CD14-positive monocyte (primary cell): ENCODE data around the gene CDC45. TPM values are rescaled to one million over a fixed set of nuclear protein-coding genes. Genes with fewer than 3 reads are reported as not detected.

Experiments used
- DNase-seq, 3 donors: peaks; one replicate each; pipeline ENCODE4 v3.0.0-alpha.2; 2011 to 2022
- H2AFZ ChIP-seq: 2 replicates; pipeline ENCODE4 v1.6.0; 2012; ENCODE audit warnings: mild to moderate bottlenecking, low read depth, low read length, inconsistent platforms; ENCODE audit not compliant: insufficient read depth, poor library complexity, severe bottlenecking
- H3K27ac ChIP-seq, 2 donors: 1 replicate in 1 of 2; 2 replicates in 1 of 2; pipeline ENCODE4 v1.5.1; 2012 to 2013; ENCODE audit warnings: low read length in 2 of 2, control low read depth in 1 of 2, inconsistent platforms in 1 of 2, low read depth in 1 of 2, mild to moderate bottlenecking in 1 of 2
- H3K27me3 ChIP-seq, 2 donors: one replicate each; pipeline versions ENCODE4 v1.6.0 to v1.6.1; 2011 to 2013; ENCODE audit warnings: low read length in 2 of 2; ENCODE audit not compliant: control insufficient read depth in 2 of 2, insufficient read depth in 2 of 2
- H3K36me3 ChIP-seq, 2 donors: replicated peaks in 1 of 2; 1 replicate in 1 of 2; 2 replicates in 1 of 2; pipeline versions ENCODE4 v1.5.1 to v1.6.1; 2012 to 2013; ENCODE audit warnings: low read length in 2 of 2, control low read depth in 1 of 2, inconsistent platforms in 1 of 2, mild to moderate bottlenecking in 1 of 2; ENCODE audit not compliant: insufficient read depth in 2 of 2, control insufficient read depth in 1 of 2
- H3K4me1 ChIP-seq, 2 donors: 1 replicate in 1 of 2; 2 replicates in 1 of 2; pipeline versions ENCODE4 v1.5.1 to v1.6.1; 2012 to 2013; ENCODE audit warnings: low read length in 2 of 2, control low read depth in 1 of 2, inconsistent platforms in 1 of 2, mild to moderate bottlenecking in 1 of 2, moderate library complexity in 1 of 2; ENCODE audit not compliant: insufficient read depth in 2 of 2, control insufficient read depth in 1 of 2
- H3K4me2 ChIP-seq: replicated peaks from 2 replicates; pipeline ENCODE3; 2012; ENCODE audit warnings: low read length, moderate library complexity, mild to moderate bottlenecking; ENCODE audit not compliant: poor library complexity, severe bottlenecking; ENCODE audit errors: extremely low read depth
- H3K4me3 ChIP-seq, 3 experiments: fragments of 200-600 bp in 1 of 3; sonication (generic) in 1 of 3; replicated peaks in 1 of 3; 1 replicate in 2 of 3; 2 replicates in 1 of 3; pipeline ENCODE4 v1.5.1; 2011 to 2013; ENCODE audit warnings: low read length in 3 of 3, mild to moderate bottlenecking in 3 of 3, control low read depth in 2 of 3, low read depth in 2 of 3, inconsistent platforms in 1 of 3, moderate library complexity in 1 of 3
- H3K79me2 ChIP-seq: 2 replicates; pipeline ENCODE4 v1.6.0; 2012; ENCODE audit warnings: mild to moderate bottlenecking, control low read depth, inconsistent platforms, low read length, moderate library complexity; ENCODE audit not compliant: insufficient read depth
- H3K9ac ChIP-seq: 2 replicates; pipeline ENCODE4 v1.6.0; 2017; ENCODE audit warnings: low read length, mild to moderate bottlenecking; ENCODE audit not compliant: insufficient read depth, poor library complexity, severe bottlenecking
- H3K9me3 ChIP-seq, 2 donors: replicated peaks in 1 of 2; 1 replicate in 1 of 2; 2 replicates in 1 of 2; pipeline versions ENCODE4 v1.5.1 to v1.6.1; 2012 to 2013; ENCODE audit warnings: low read length in 2 of 2, control low read depth in 1 of 2; ENCODE audit not compliant: control insufficient read depth in 1 of 2, insufficient read depth in 1 of 2
- H4K20me1 ChIP-seq: 2 replicates; pipeline ENCODE4 v1.6.0; 2012; ENCODE audit warnings: mild to moderate bottlenecking, low read length, control low read depth, moderate library complexity; ENCODE audit not compliant: insufficient read depth
- H3K27ac Mint-ChIP-seq, 7 donors: one replicate each; pipeline ENCODE4 v1.8.0; 2020; ENCODE audit warnings: mild to moderate bottlenecking in 7 of 7, mixed read lengths in 7 of 7, moderate library complexity in 6 of 7, inconsistent platforms in 2 of 7
- H3K27me3 Mint-ChIP-seq, 3 donors: one replicate each; pipeline ENCODE4 v1.8.0; 2021 to 2022; ENCODE audit warnings: low read depth in 3 of 3, mild to moderate bottlenecking in 3 of 3, mixed read lengths in 3 of 3, moderate library complexity in 3 of 3, inconsistent platforms in 1 of 3
- H3K36me3 Mint-ChIP-seq, 2 donors: one replicate each; pipeline ENCODE4 v1.8.0; 2020; ENCODE audit warnings: mixed read lengths in 2 of 2, inconsistent platforms in 1 of 2, mild to moderate bottlenecking in 1 of 2
- H3K4me1 Mint-ChIP-seq: one replicate; pipeline ENCODE4 v1.8.0; 2020; ENCODE audit warnings: mild to moderate bottlenecking, mixed read lengths
- H3K4me3 Mint-ChIP-seq, 2 donors: one replicate each; pipeline ENCODE4 v1.8.0; 2020; ENCODE audit warnings: mild to moderate bottlenecking in 2 of 2, mixed read lengths in 2 of 2, moderate library complexity in 1 of 2
- H3K9me3 Mint-ChIP-seq, 7 donors: one replicate each; pipeline ENCODE4 v1.8.0; 2020 to 2022; ENCODE audit warnings: mixed read lengths in 7 of 7, mild to moderate bottlenecking in 6 of 7, moderate library complexity in 6 of 7, inconsistent platforms in 2 of 7
- WGBS: methylation state at CpG from one replicate; pipeline ENCODE4 v1.1.5; 2013; ENCODE audit warnings: missing lambda C conversion rate; ENCODE audit not compliant: insufficient coverage; 5-methylcytosine and 5-hydroxymethylcytosine counted together
- intact Hi-C, 2 donors: fragments of 100-400 bp; cut with micrococcal nuclease; formaldehyde crosslinking; loops; one replicate each; pipeline versions ENCODE4 v1.15.0 to v1.15.1; 2023
- polyA plus RNA-seq, 3 donors: library from polyadenylated mRNA; depleted of rRNA in 1 of 3; unstranded in 2 of 3; stranded (reverse) in 1 of 3; fragments of 300-500 nt in 2 of 3; fragments of >200 nt in 1 of 3; fragmentation: Illumina TruSeq in 2 of 3; gene quantifications; 1 replicate in 2 of 3; 2 replicates in 1 of 3; pipeline ENCODE4 v1.2.3, GENCODE V29; 2012 to 2021
- TF ChIP-seq, protein P1 (sequence below): fragments of 200-600 bp; IDR thresholded peaks from one replicate; pipeline ENCODE4 v1.8.0; 2022; ENCODE audit warnings: antibody characterized with exemption, mild to moderate bottlenecking

CDC45 gene
- polyA plus RNA-seq, 3 donors, result 0.04 TPM; not detected in 2

DNA sequence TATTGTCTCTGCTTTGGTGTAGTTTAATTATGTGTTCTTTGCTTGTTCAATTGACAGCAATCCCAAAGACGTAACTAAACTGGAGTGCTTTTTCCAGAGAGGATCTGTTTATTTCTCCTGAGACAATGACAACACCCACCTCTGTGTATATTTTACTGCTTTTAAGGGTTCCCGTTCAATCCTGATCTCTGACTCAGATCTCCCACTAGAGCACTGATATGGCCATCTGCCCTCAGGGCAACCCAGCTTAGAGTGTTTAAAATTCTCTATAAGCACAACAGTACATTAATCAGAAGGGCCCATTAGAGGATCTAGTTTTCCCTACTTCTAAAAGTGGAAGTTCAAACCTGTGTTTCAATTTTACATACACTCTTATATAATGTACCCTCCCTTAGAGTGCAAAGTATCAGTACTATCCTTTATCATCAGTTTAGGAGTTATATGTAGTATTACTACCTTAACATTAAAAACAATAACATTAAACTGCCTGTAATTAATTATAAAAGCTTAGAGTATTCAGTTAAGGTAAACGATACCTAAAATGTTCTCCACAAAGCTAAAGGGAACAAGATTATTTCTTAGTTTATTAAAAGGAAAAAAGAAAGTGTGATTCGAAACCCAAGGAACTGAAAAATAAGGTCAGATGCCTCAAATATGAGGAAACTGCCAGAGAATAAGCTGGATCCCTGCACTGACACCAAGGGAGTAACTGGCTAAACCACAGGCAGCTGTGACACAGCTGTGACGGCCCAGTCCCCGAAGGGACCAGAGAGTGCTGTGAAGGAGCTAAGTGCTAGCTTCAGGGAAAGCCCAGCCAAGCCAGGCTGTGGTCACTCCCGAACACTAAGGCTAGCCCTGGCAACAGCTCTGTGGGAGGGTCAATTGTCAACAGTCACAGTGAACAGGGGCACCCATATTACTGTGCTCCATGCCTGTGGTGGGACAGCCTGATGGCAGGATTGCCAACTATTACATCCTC lies 15.9 kb upstream of the CDC45 start:
- 98% methylated on average over 4 of the region's 7 CpGs for WGBS
- peaks cover 79 to 94% of the 10 kb centered on the region in 2 donors for H3K36me3 Mint-ChIP-seq
- DNase-seq, result no peak
- H3K4me2 ChIP-seq, result no peak overlapping the region
- peaks cover 2% of the 10 kb centered on the region for H4K20me1 ChIP-seq
- H3K4me3 Mint-ChIP-seq, result no peak overlapping the region
- no peak overlapping the region for H2AFZ ChIP-seq
- no peaks in the 10 kb centered on the region for H3K9me3 Mint-ChIP-seq
- H3K27ac Mint-ChIP-seq, result no peak overlapping the region
- no peaks in the 10 kb centered on the region for H3K27me3 ChIP-seq
- H3K27ac ChIP-seq, result no peak overlapping the region
- no peaks in the 10 kb centered on the region for H3K4me1 ChIP-seq
- TF ChIP-seq, protein P1, sequence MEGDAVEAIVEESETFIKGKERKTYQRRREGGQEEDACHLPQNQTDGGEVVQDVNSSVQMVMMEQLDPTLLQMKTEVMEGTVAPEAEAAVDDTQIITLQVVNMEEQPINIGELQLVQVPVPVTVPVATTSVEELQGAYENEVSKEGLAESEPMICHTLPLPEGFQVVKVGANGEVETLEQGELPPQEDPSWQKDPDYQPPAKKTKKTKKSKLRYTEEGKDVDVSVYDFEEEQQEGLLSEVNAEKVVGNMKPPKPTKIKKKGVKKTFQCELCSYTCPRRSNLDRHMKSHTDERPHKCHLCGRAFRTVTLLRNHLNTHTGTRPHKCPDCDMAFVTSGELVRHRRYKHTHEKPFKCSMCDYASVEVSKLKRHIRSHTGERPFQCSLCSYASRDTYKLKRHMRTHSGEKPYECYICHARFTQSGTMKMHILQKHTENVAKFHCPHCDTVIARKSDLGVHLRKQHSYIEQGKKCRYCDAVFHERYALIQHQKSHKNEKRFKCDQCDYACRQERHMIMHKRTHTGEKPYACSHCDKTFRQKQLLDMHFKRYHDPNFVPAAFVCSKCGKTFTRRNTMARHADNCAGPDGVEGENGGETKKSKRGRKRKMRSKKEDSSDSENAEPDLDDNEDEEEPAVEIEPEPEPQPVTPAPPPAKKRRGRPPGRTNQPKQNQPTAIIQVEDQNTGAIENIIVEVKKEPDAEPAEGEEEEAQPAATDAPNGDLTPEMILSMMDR, result no peak
- H3K9me3 ChIP-seq, result no peaks in the 10 kb centered on the region
- H3K4me1 Mint-ChIP-seq, result no peaks in the 10 kb centered on the region
- H3K4me3 ChIP-seq, result no peak overlapping the region
- H3K9ac ChIP-seq, result no peak overlapping the region
- peaks cover 73 to 99% of the 10 kb centered on the region in 2 donors for H3K36me3 ChIP-seq
- intact Hi-C loops, result loop anchor here in 1 of 2 donors (10.0 kb wide), 1 partner anchor 59 kb away; no protein-coding TSS in a partner anchor
- H3K27me3 Mint-ChIP-seq, result peaks cover 0 to 2% (median 0%) of the 10 kb centered on the region in 3 donors
- H3K79me2 ChIP-seq, result no peaks in the 10 kb centered on the region

GRCh38 chr22:19464546-19464945 lies 15.2 kb upstream of the CDC45 start:
- no peak overlapping the region for H3K27ac ChIP-seq
- H3K9ac ChIP-seq, result no peak overlapping the region
- peak overlapping the region in 1 of 7 donors; percentile 6 for H3K27ac Mint-ChIP-seq
- H3K9me3 ChIP-seq, result no peaks in the 10 kb centered on the region
- H3K4me1 ChIP-seq, result no peaks in the 10 kb centered on the region
- no peak for DNase-seq
- peaks cover 86 to 96% of the 10 kb centered on the region in 2 donors for H3K36me3 Mint-ChIP-seq
- no peaks in the 10 kb centered on the region for H3K4me1 Mint-ChIP-seq
- intact Hi-C loops, result loop anchor here in 1 of 2 donors (10.0 kb wide), 1 partner anchor 60 kb away; no protein-coding TSS in a partner anchor
- H3K27me3 Mint-ChIP-seq, result peaks cover 0 to 6% (median 0%) of the 10 kb centered on the region in 3 donors
- no peak overlapping the region for H2AFZ ChIP-seq
- H3K4me3 Mint-ChIP-seq, result no peak overlapping the region
- H3K79me2 ChIP-seq, result no peaks in the 10 kb centered on the region
- no peaks in the 10 kb centered on the region for H3K9me3 Mint-ChIP-seq
- WGBS, result 92% methylated on average over 1 of the region's 1 CpG
- no peak overlapping the region for H3K4me3 ChIP-seq
- TF ChIP-seq, protein P1, result no peak
- peaks cover 7% of the 10 kb centered on the region for H4K20me1 ChIP-seq
- no peak overlapping the region for H3K4me2 ChIP-seq
- no peaks in the 10 kb centered on the region for H3K27me3 ChIP-seq
- H3K36me3 ChIP-seq, result peaks cover 76 to 99% of the 10 kb centered on the region in 2 donors
